ENCODE measurements around the gene HHAT.

Gene HHAT

DNA sequence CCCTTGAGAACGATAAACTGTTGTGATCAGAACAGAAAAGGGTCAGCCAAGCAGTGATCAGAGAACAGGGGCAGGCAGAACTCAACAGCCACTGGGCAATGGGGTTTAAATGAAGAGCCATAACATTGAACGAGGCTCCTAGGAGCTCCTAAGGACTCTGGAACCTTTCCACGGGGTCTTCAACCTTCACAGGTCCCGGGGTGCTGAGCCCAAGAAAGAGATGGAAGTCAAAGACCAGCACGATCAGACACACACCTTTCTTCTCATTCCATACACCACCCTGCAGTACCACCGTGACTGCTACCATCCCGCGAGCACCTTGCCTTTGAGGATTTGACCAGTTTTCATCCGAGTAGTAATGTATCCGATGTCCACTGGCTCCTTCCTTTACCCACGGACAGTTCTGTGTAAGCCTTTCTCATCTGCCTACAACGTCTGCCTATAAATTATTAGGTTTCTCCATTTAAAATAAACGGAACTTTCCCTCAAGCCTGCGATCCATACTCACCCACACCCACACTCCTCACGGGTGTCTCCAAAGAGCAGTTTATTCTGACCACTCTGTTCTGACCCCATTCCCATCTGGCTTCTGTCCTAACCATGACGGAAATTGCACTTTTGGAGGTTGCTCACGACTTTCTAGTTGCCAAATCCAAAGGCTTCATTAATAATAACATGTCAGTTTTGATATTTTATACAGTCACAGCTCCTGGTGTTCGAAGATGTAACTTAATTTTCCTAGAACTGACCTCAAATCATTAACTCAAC, 16.8 kb upstream of the HHAT start:
- TF ChIP-seq, protein P1, sequence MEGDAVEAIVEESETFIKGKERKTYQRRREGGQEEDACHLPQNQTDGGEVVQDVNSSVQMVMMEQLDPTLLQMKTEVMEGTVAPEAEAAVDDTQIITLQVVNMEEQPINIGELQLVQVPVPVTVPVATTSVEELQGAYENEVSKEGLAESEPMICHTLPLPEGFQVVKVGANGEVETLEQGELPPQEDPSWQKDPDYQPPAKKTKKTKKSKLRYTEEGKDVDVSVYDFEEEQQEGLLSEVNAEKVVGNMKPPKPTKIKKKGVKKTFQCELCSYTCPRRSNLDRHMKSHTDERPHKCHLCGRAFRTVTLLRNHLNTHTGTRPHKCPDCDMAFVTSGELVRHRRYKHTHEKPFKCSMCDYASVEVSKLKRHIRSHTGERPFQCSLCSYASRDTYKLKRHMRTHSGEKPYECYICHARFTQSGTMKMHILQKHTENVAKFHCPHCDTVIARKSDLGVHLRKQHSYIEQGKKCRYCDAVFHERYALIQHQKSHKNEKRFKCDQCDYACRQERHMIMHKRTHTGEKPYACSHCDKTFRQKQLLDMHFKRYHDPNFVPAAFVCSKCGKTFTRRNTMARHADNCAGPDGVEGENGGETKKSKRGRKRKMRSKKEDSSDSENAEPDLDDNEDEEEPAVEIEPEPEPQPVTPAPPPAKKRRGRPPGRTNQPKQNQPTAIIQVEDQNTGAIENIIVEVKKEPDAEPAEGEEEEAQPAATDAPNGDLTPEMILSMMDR (IDR thresholded peaks at IDR 0.05; ENCODE audit: control insufficient read depth, insufficient read depth, low read depth, low read length, missing control alignments) = no peak
- DNase-seq (ENCODE audit: low read depth) = no peak
- peak overlapping the region; percentile 50 for H3K4me3 ChIP-seq (ENCODE audit: control insufficient read depth, low read depth, low read length)

DNA sequence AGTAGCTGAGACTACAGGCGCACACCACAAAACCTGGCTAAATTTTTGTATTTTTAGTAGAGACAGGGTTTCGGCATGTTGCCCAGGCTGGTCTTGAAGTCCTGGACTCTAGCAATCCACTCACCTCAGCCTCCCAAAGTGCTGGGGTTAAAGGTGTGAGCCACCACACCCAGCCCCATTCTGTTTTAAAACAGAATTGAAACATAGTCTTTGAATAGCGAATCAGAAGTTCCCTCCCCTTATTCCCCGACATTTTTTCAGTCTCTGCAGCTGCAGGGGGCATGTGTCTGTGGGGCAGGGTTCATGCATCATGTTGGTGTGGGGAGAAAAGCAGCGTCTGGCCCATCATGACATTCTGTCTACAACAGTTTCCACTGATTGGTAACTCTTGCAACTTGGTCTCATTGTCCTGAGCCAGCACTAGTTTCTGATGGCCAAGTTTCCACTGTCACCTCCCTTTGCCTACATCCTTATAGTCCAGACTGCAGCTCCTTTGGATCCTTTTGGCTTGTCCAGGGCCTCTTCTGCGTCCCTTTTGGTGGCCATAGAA, 15.6 kb upstream of the HHAT start:
- no peak overlapping the region for H3K4me3 ChIP-seq (ENCODE audit: control insufficient read depth, low read depth, low read length)
- no peak for DNase-seq (ENCODE audit: low read depth)
- TF ChIP-seq, protein P1 (IDR thresholded peaks at IDR 0.05; ENCODE audit: control insufficient read depth, insufficient read depth, low read depth, low read length, missing control alignments) = no peak

DNA sequence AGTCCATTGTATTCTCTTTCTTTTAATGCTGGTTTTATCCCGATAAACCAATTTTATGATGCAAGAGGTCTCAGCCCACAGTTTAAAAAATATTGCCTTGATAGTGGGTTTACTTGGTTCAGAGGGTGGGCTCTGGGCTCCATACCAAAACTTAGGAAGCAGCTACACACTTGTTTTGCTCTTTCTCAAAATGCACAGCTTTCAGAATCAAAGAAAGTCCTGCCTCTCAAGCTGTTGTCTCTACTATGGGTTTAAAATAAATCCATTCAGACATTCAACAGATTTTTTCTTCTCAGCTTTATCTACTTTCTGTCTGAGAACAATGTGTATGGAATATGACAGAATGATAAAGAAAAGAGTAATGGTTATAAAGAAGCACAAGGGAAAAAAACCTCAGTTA, 14.8 kb upstream of the HHAT start:
- TF ChIP-seq, protein P1 (IDR thresholded peaks at IDR 0.05; ENCODE audit: control insufficient read depth, insufficient read depth, low read depth, low read length, missing control alignments) = no peak
- DNase-seq (ENCODE audit: low read depth) = no peak
- H3K4me3 ChIP-seq (ENCODE audit: control insufficient read depth, low read depth, low read length) = no peak overlapping the region

DNA sequence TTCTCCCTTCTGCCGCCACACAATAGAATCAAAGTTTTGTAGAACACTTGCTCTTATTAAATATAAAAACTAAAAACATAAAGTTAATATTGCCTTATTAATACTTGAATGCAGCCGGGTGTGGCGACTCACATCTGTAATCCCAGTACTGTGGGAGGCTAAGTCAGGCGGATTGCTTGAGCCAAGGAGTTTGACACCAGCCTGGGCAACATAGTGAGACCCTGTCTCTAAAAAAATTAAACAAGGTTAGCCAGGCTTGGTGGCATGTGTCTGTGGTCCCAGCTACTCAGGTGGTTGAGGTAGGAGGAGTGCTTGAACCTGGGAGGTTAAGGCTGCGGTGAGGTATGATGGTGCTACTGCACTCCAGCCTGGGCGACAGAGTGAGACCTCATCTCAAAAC, 13.2 kb upstream of the HHAT start:
- TF ChIP-seq, protein P1 (IDR thresholded peaks at IDR 0.05; ENCODE audit: control insufficient read depth, insufficient read depth, low read depth, low read length, missing control alignments) = no peak
- DNase-seq (ENCODE audit: low read depth) = no peak
- H3K4me3 ChIP-seq (ENCODE audit: control insufficient read depth, low read depth, low read length) = no peak overlapping the region

DNA sequence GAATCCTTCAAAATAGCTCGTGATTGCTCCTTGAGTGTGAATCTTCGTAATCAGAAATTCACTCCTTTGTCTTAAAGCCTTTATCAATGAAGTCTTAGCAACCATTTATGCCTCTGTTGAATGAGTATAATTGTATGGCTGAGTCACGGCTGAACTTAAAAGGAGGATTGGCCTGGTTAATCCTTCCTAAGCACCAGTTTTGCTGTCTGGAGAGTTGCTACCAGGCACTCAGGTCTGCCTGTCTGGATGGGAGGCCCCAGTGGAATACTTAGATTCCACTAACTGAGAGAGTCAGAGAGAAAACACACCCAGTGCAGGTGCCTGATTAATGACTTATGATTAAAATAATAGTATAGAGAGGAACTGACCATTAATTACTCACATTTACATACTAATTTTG, 7.6 kb upstream of the HHAT start:
- H3K4me3 ChIP-seq (ENCODE audit: control insufficient read depth, low read depth, low read length) = no peak overlapping the region
- DNase-seq (ENCODE audit: low read depth) = no peak
- TF ChIP-seq, protein P1 (IDR thresholded peaks at IDR 0.05; ENCODE audit: control insufficient read depth, insufficient read depth, low read depth, low read length, missing control alignments) = no peak

DNA sequence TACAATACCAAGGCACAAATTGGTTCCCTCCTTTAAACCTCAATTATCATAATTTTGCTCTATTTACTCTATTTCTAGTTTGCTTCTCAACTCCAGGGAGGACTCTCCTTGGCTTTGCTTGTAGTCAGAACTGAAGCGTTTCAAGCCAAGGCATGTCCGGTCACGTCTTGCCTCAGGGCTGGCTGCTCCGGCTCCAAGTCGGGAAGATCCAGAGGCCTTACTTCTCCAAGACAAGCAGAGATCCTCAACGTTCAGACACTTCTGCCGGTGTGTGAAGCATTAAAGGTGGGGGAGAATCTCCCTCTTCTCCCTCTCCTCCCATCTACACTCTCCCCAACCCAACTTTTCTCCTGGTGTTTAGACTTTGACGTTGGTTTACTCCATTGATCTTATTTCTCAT, 7.2 kb upstream of the HHAT start:
- TF ChIP-seq, protein P1 (IDR thresholded peaks at IDR 0.05; ENCODE audit: control insufficient read depth, insufficient read depth, low read depth, low read length, missing control alignments) = no peak
- H3K4me3 ChIP-seq (ENCODE audit: control insufficient read depth, low read depth, low read length) = no peak overlapping the region
- no peak for DNase-seq (ENCODE audit: low read depth)

All from AG09309 (cell line).